ENCODE data around the gene PSPH. TPM values are rescaled to one million over a fixed set of nuclear protein-coding genes. Genes with fewer than 3 reads are reported as not detected.
"Not testable (repeated sequence)": the region's sequence is repeated elsewhere in the genome, so short reads cannot be mapped to it uniquely, and the experiment has no call there.

PSPH gene
- total RNA-seq, 1 experiment from 2014 or later = 103 TPM

DNA sequence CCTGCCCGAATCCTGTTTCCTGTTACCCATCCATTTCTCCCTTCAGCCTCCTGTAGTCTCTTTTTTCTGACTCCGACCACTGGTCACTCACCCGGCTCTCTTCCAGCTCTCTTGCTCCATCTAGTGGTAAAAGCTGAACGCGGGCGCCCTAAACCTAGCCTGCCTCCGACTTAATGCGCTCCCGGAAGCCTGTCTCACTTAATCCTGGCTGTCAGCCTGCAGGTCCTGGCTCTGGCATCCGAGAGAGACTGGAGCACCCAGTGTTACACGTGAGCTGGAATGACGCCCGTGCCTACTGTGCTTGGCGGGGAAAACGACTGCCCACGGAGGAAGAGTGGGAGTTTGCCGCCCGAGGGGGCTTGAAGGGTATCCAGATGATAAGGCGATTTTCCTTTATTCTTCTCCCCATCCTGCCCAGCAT is 23.1 kb upstream of the PSPH start:
- peaks cover 29% of the 10 kb centered on the region for H3K4me1 ChIP-seq (replicated peaks; ENCODE audit: insufficient read depth)
- no peaks in the 10 kb centered on the region for H3K27me3 ChIP-seq (ENCODE audit: insufficient read depth, low read depth)
- H3K4me2 ChIP-seq = no peak overlapping the region
- ChIA-PET POLR2A (ENCODE audit: unreplicated experiment) (interaction anchor here (0.6 to 0.7 kb wide), 4 partner anchors 30 to 1315 kb away, joined by 3 to 4 read pairs (median 3); partner anchors contain the start of gene SEC61G), CTCF (interaction anchor here (0.6 to 1.8 kb wide), 4 partner anchors 23 to 433 kb away, joined by 3 to 14 read pairs (median 8); partner anchors contain the start of genes CCT6A and PSPH)
- no peaks in the 10 kb centered on the region for H3K9me2 ChIP-seq (ENCODE audit: insufficient read depth)
- peaks cover 53% of the 10 kb centered on the region for H3K36me3 ChIP-seq (ENCODE audit: low read depth)
- H3K27ac ChIP-seq = no peak overlapping the region
- intact Hi-C loops (cut with micrococcal nuclease; ENCODE audit: unreplicated experiment) = loop anchor here (1.0 kb wide), 5 partner anchors 32 to 794 kb away; partner anchors contain the start of gene CHCHD2
- H3K4me3 ChIP-seq = no peak overlapping the region
- H3K9me3 ChIP-seq (ENCODE audit: insufficient read depth, low read depth) = no peaks in the 10 kb centered on the region
- peak; percentile 86 to 95 for DNase-seq
- TF ChIP-seq CTCF (conservative IDR thresholded peaks at IDR 0.05) (peak; percentile 100), EZH2 (IDR thresholded peaks at IDR 0.05; ENCODE audit: low read depth) (no peak)
- H2AFZ ChIP-seq = no peak overlapping the region
- H3K79me2 ChIP-seq (ENCODE audit: low read depth) = peaks cover 8% of the 10 kb centered on the region; the same call in 1 of the 2 replicates
- peaks cover 4% of the 10 kb centered on the region for H4K20me1 ChIP-seq (ENCODE audit: insufficient read depth)
- H3F3A ChIP-seq (ENCODE audit: insufficient read depth, low read depth) = peaks cover 71% of the 10 kb centered on the region
- no TSS peak for BruUV-seq (replicated peaks)

DNA sequence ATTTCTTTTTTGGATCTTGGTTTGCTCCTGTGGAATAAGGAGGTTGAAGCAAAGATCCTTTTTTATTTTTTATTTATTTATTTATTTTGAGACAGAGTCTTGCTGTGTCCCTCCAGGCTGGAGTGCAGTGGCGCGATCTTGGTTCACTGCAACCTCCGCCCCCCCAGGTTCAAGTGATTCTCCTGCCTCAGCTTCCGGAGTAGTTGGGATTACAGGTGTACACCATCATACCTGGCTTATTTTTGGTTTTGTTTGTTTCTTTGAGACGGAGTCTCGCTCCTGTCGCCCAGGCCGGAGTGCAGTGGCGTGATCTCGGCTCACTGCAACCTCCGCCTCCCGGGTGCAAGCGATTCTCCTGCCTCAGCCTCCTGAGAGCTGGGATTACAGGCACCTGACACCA is 15.1 kb upstream of the PSPH start:
- Histone ChIP-seq H3K79me2 (ENCODE audit: low read depth) (peaks cover 40% of the 10 kb centered on the region), H3K36me3 (ENCODE audit: low read depth) (peaks cover 52% of the 10 kb centered on the region), H3K4me1 (replicated peaks; ENCODE audit: insufficient read depth) (peaks cover 35% of the 10 kb centered on the region), H4K20me1 (ENCODE audit: insufficient read depth) (peaks cover 35% of the 10 kb centered on the region), H3F3A (ENCODE audit: insufficient read depth, low read depth) (peaks cover 61% of the 10 kb centered on the region)
- H3K9me3 ChIP-seq (ENCODE audit: insufficient read depth, low read depth); H3K9me2 ChIP-seq (ENCODE audit: insufficient read depth); CTCF ChIA-PET; H3K4me3 ChIP-seq; BruUV-seq (replicated peaks); DNase-seq; H3K27ac ChIP-seq; H3K27me3 ChIP-seq (ENCODE audit: insufficient read depth, low read depth); H3K4me2 ChIP-seq; H2AFZ ChIP-seq; intact Hi-C loops (cut with micrococcal nuclease; ENCODE audit: unreplicated experiment): not testable (repeated sequence)
- POLR2A ChIA-PET (ENCODE audit: unreplicated experiment) = interaction anchor here (5.7 kb wide), 1 partner anchor 15 kb away, joined by 63 read pairs; the partner anchor contains the start of genes CCT6A and PSPH

- H3K27me3 ChIP-seq (ENCODE audit: insufficient read depth, low read depth) = no peaks in the 10 kb centered on the region
- H3K79me2 ChIP-seq (ENCODE audit: low read depth) = peaks cover 52% of the 10 kb centered on the region
- ChIA-PET CTCF (interaction anchor here (0.6 to 0.8 kb wide), 2 partner anchors 42 to 100 kb away, joined by 8 to 10 read pairs; partner anchors contain the start of gene CHCHD2), POLR2A (ENCODE audit: unreplicated experiment) (interaction anchor here (0.5 to 5.7 kb wide), 5 partner anchors 13 to 100 kb away, joined by 3 to 63 read pairs (median 11); partner anchors contain the start of genes CCT6A, NIPSNAP2 and PSPH)
- peaks cover 43% of the 10 kb centered on the region for H4K20me1 ChIP-seq (ENCODE audit: insufficient read depth)
- peak; percentile 90 to 97 for DNase-seq
- intact Hi-C loops (cut with micrococcal nuclease; ENCODE audit: unreplicated experiment) = loop anchor here (1.0 to 5.0 kb wide), 3 partner anchors 13 to 507 kb away; partner anchors contain the start of genes CCT6A, CHCHD2 and PSPH
- peak within 1 kb of the TSS; percentile 80 for H3K4me2 ChIP-seq
- H3K27ac ChIP-seq = peak within 1 kb of the TSS; percentile 71
- peaks cover 71% of the 10 kb centered on the region for H3F3A ChIP-seq (ENCODE audit: insufficient read depth, low read depth)
- TSS peak; percentile 7 for BruUV-seq (replicated peaks)
- peaks cover 58% of the 10 kb centered on the region for H3K4me1 ChIP-seq (replicated peaks; ENCODE audit: insufficient read depth)
- peaks cover 55% of the 10 kb centered on the region for H3K36me3 ChIP-seq (ENCODE audit: low read depth)
- H3K9me3 ChIP-seq (ENCODE audit: insufficient read depth, low read depth) = no peaks in the 10 kb centered on the region
- H3K4me3 ChIP-seq = peak within 1 kb of the TSS; percentile 69
- H2AFZ ChIP-seq = peak within 1 kb of the TSS; percentile 96
- TF ChIP-seq EZH2 (IDR thresholded peaks at IDR 0.05; ENCODE audit: low read depth) = no peak
- peak; percentile 49; the same call in 1 of the 2 replicates for TF ChIP-seq CTCF (conservative IDR thresholded peaks at IDR 0.05)
- no peaks in the 10 kb centered on the region for H3K9me2 ChIP-seq (ENCODE audit: insufficient read depth)
Measured at GRCh38 chr7:56063882-56064625, 12.8 kb upstream of the PSPH start, which contains the start of gene SUMF2. TSS of gene SUMF2 (plus strand) at chr7:56064286. CDS start at chr7:56064312, 26 bp downstream.
